HG02759 (cell line): Measurements from ENCODE around the gene TP53INP2.
"Not testable (repeated sequence)": the region's sequence is repeated elsewhere in the genome, so short reads cannot be mapped to it uniquely, and the experiment has no call there.

Experiments used
- ATAC-seq: cut with Tn5 transposase; IDR thresholded peaks from one replicate; pipeline ENCODE4 v1.9.1; 2021; ENCODE audit warnings: mild to moderate bottlenecking, moderate library complexity; ENCODE audit not compliant: unreplicated experiment

TP53INP2 gene

DNA sequence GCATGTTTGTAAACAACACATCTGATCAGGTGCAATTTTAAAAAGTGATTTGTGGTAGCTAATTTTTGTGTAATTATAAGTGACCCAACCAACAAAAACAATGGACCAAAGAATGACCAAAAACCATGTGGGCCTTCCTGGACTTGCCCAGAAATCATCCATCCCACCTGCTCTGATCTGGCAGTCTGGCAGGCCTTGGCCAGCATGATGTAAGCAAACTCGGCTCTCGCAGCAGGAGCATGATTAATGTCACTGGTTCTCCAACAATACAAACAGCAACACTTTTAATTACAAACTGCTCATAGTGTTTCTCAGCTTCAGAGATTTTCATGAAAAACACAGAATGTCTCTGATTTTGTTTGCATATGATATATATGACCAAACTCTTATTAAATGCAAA lies 16.1 kb downstream of the TP53INP2 start:
- ATAC-seq: no peak

DNA sequence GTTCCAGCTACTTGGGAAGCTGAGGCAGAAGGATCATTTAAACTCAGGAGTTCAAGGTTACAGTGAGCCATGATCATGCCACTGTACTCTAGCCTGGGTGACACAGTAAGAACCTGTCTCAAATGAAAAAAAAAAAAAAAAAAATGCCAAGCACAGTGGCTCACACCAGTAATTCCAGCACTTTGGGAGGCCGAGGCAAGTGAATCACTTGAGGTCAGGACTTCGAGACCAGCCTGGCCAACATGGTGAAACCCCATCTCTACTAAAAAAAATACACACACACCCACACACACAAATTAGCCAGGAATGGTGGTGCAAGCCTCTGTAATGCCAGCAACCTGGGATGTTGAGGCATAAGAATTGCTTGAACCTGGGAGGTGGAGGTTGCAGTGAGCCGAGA lies 18.4 kb downstream of the TP53INP2 start:
- ATAC-seq: not testable (repeated sequence)

DNA sequence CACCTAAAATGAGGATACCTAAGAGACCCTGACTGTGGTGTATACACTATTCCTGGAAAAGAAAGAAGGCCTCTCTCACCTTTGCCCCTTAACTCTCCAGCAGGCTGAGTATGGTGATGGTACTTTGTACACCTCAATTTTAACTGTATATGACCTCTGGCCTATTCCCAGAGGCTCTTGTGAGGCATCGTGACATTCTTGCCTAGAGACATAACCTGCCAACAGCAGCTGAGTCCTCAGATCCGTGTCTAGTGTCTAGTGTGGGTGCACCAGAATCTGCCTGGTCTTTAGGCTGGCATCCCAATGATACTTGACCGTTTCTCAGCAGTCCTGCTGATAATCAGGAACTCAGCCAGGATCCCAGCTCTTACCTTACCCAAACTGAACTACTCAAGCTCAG lies 20.0 kb downstream of the TP53INP2 start:
- ATAC-seq: no peak

DNA sequence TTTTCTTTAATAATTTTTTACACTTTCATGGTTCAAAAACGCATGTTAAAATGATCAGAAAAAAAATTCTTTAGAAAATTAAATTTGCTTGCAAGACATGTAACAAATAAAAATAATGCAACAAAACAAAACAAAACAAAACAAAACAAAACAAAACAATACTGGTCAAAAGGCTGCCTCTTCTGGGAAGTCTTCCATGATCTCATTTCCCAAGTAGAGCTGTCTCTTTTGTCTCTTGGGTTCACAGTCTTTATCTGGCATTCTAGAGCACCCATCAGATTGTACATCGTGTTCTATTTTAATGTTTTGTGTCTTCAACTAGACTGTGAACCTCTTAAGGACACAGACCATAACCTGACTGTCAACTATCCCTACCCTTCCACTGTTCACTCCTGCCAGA lies 25.3 kb downstream of the TP53INP2 start:
- ATAC-seq: no peak

DNA sequence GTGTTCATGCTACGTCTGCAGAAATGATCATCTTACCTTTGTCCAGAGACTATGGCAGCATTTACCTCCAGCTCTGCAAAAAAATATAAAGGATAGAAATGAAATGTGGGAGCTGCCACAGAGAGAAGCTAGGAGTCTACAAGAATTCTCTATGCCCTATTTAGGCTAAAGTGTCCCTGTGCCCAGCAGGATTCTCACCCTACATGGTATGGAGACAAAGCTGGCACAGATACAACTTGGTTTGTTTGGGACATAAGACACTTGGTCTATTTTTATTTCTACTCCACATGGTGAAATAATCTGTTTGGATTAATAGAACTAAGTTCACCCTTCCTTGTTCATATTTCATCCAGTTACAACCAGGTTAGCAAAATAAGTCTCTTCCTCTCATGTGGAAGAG lies 28.4 kb downstream of the TP53INP2 start:
- no peak for ATAC-seq

DNA sequence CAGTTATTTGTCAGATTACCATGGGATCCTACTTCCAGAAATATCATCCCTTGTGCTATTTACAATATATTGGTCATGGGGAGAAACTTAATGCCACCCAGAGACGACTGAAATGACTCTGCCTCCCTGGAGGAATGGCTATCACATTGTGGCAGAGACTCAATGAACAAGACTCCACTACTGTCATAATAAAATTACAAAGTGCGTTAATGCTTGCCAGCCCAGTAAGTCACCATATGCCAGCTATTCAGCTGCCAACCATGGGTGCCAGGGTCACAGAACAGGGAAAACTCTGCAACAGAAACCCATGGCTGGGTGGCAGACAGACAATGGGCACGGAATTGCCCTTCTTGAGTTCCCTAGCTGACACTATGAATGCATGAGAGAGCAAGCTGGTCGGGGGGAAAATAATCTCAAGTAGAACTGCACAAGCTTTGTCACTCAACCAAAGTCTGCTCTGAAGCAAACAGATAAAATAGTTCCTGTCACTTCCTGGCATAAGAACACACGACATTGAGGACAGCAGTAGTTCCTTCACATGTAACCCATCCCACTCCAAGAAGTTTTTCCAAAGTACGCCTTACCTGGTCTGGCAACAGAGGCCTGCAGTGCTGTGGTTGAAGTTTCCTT lies 32.1 kb downstream of the TP53INP2 start:
- ATAC-seq: no peak

DNA sequence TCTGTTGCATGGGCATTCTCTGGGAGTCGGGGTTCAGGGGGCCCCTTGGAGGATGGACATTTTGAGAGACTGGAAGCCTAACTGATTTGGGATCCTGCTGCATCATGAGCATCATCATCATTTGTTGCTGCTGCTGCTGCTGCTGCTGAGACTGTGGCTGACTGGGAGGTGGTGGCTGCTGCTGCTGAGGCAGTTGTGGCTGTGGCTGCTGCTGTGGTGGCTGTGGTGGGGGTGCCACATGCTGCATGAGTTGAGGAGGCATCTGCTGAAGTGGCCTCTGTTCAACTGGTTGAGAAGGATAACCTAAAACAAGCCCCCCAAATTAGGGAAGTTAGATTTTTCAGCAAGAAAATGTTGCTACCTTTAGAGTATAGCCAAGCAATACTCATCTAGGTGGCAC lies 38.9 kb downstream of the TP53INP2 start:
- no peak for ATAC-seq

DNA sequence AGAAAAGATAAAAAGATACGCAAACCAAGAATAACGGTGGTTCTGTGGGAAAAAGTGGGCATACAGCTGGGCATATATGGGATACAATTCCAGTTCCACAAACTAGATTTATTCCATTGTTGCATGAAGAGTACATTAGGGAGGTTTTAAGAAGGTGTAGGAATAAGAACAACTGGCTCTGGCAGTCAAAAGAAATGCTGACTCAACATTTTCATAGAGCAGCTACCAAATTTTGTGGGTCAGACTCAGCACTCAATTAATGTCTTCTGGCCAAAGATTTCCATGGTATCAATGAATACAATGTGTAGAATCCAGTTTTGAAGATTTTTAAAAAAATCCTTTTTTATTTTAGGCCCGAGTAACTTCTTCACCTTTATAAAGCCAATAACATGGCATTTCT lies 40.2 kb downstream of the TP53INP2 start:
- ATAC-seq: no peak

DNA sequence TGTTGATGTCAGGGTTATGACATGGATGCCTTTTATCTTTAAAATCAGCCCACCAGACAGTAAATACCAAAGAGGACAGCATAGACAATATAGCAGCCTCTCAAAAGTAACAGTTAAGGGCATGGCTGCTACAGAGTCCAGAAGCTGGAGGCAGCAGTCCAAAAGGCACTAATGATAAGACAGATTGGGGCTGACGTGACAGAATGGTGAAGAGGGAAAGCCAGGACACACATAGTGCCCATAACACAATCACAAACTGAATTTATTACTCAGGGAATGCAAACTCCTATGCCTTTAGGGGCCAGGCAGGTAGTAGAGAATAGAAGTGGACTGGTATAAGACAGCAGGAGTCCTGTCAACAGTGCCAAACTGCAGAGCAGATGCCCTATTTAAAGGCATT lies 40.7 kb downstream of the TP53INP2 start:
- ATAC-seq: no peak

DNA sequence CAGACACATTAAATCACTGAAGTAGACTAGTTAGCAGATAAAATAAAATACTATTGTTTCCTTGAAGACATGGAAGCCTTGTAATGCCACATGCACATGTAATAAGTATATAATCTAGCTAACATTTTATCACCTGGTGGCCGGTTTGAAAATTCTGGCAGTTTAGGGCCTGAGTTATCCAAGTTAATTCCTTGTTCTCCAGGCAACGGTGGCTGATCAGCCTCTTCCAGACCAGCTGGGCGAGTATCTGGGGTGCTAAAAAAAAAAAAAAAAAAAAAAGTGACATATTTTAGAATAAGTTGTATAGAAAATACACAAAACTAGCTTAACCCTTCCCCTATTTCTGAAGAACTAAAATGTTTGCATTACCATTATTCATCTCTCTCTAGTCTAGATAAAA lies 42.5 kb downstream of the TP53INP2 start:
- ATAC-seq: no peak

DNA sequence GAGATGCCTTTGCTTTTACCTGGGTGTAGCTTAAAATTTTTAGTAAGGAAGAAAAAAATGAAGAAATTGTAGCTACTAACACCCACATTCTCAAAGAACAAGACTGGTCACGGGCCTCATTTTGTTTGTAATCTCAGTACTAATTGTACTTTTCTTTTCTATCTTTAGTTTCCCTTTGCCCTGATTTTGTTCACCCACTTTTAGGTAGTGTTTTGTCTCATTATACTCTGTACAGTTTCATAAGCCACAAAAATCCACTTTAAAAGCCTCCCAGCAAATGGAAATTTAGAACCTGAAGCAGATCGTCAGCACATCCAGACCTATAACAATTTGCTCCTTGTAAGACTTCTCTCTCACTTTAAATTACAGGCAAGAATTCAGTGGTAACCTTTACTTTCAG lies 43.3 kb downstream of the TP53INP2 start:
- no peak for ATAC-seq

DNA sequence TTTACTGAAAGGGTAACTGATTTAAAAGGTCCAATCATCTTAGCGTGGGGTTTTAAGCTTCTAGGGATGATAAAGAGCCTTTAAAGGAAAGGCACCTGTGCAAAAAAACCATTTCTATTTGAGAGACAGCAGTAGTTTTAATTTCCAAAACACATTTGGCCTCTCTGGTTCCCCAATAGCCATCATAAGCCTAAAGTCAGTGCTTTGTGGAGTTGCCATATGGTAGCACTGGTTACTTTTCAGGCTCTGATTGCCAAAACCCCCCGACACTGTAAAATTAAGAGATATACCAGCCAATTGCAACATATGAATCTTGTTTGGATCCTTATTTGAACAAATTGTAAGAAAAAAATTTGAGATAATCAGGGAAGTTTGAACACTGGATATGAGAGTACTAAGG lies 44.6 kb downstream of the TP53INP2 start:
- no peak for ATAC-seq

DNA sequence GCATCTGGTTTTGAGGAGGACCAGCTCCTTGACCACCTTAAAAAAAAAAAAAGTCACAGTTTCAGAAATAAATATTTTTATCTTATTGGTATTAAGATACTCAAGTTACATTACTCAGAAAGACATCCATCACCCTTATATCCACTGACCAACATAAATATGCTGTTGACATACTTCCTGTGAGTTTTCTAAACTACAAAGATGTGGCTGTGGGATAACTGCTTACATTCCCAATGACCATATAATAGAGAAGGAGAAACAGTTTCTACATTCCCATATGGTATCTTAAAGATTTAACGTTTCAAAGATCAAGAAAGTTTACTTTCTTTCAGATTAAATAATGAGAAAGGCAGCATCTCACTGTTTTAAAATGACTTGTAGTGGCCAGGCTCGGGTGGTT lies 46.3 kb downstream of the TP53INP2 start:
- ATAC-seq: no peak

DNA sequence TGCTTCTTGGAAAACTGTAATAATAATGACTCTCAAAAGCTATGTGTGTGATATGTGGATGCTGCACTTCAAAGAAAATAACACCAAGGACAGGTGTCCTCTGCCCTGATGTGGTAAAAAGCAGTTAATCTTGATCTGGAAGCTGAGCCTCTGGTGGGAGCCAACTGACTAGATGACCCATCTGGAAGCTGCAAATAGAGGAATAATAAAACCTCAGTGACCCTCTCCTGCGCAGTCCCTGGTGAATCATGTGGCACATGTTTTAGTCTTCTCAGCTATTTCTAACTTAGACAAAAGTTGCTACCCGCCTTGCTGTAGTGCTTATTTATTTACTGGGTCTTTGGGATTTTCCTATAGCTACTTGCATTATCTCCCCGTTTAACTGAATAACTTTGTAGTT lies 47.3 kb downstream of the TP53INP2 start:
- ATAC-seq: no peak

DNA sequence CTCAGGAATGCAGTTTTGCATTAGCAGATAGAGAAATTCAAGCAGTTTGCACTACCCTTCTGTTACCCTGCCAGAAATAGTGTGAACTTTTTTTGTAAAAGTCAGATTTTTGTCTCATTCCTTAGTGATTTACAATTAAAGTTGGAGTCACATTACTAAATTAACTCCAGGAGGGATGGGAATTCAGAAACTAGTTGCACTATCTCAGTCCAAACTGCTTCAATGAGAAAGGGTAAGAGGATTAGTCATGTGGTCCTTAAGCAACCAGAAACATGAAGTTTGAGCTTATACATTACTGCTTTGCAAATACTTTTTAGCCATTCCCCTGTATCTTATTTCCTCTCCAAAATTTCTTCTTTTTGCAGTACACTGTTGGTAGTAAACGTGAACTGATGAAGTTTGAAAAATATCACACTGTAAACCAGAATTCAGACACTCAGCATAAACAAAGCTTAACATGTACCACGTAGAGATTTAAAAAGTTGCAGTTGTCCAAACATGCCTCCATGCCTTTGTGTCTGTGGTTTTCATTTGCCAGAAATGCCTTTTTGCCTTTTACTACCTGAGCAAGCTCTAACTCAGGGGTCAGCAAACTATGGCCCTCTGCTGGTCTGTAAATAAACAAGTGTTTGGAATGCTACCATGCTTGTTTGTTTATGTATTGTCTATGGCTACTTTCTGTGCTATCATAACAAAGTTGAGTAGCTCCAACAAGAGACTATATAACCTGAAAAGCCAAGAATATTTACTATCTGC lies 49.7 kb downstream of the TP53INP2 start:
- ATAC-seq: no peak

DNA sequence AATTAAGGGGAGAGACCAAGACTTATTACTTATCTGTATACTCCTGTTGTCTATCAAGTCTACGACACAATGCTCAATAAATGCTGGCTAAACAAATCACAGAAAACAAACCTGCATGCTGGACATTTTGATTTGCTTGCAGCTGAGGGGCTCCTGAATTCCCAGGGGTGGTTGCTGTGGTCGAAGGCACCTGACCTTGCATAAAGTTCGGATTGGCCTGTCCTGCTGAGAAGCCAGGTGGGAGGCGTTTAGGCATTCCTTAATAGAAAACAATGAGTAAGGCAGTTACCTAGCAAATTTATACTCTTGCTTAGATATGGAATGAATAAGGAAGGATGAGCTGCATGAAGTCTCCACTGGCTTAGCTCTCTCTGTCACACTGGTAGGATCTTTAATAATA lies 50.5 kb downstream of the TP53INP2 start:
- no peak for ATAC-seq

DNA sequence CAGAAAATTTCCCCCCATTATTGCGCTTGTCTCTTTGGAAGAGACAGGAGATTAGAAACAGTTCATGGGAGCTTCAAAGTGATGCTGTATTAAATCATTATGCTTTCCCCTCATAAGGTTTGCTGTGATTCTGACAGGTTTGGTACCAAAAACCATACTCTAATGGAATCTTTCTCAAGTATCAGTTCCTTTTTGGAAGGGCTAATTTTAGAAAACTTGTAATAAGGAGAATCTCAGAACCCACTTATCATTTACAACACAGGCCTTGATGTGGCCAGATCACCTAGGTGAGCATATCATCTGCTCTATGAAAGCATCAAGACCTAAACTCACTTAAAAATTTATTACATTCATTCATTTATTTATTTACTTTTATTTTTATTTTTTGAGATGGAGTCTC lies 51.2 kb downstream of the TP53INP2 start:
- no peak for ATAC-seq

DNA sequence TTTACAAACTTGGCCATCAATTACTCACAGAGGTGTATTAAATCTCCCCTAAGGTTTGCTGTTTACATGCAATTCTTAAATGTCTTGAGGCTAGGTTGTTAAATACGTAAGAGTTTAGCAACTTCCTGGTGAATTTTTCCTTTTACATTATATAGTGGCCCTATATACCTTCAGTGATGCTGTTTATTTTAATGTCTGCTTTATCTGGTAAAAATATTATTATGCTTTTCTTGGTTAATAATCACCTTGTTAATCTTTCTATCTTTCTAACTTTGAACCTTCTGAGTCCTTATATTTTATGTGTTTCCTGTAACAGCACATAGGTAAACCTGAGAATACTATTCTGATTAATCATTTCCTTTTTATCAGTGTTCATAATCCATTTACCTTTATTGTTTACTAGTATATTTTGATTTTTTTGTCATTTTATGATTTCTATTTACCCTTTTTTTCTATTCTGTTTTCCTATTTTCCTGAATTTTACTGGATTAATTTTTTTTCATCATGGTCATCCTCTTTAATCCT lies 57.9 kb downstream of the TP53INP2 start:
- ATAC-seq: no peak
